Activated CD8-positive, alpha-beta memory T cell treated with anti-CD3 and anti-CD28 coated beads for 36 hours (primary cell): ENCODE data around the gene KLHL28. TPM values are rescaled to one million over a fixed set of nuclear protein-coding genes. Genes with fewer than 3 reads are reported as not detected.

Source experiments
- CTCF ChIA-PET: fragments of 350-600 bp; sonication (Branson Sonifier 250); formaldehyde crosslinking; loops from one replicate; lab custom pipeline; 2021; ENCODE audit warnings: antibody characterized with exemption; lab: Charles Lee
- POLR2A ChIA-PET: fragments of 350-600 bp; sonication (Branson Sonifier 250); formaldehyde crosslinking; loops from one replicate; lab custom pipeline; 2021; ENCODE audit warnings: antibody characterized with exemption; lab: Charles Lee
- total RNA-seq, 2 experiments: library from RNA; stranded (reverse); gene quantifications; one replicate each; pipeline ENCODE4 v1.2.3, GENCODE V29; 2021

Gene KLHL28
- total RNA-seq, 2 experiments from 2014 or later = 8.8 to 10.6 TPM

- POLR2A ChIA-PET = interaction anchor here (0.5 to 2.5 kb wide), 9 partner anchors 14 to 306 kb away, joined by 3 to 14 read pairs (median 4); partner anchors contain the start of genes FANCM, FKBP3 and PRPF39
- CTCF ChIA-PET = interaction anchor here (1.0 to 1.3 kb wide), 3 partner anchors 17 to 172 kb away, joined by 3 to 4 read pairs (median 4); partner anchors contain the start of gene FKBP3
Observed at GRCh38 chr14:44962334-44963043, 742 bp upstream of the KLHL28 start.

GRCh38 chr14:44961151-44961553, 595 bp downstream of the KLHL28 start:
- CTCF ChIA-PET = interaction anchor here (1.3 to 1.5 kb wide), 2 partner anchors 129 to 173 kb away, joined by 3 to 4 read pairs; partner anchors contain the start of gene FKBP3

GRCh38 chr14:44960646-44961045, 1.1 kb downstream of the KLHL28 start:
- POLR2A ChIA-PET = interaction anchor here (0.6 kb wide), 1 partner anchor 138 kb away, joined by 5 read pairs; no protein-coding TSS in a partner anchor
- CTCF ChIA-PET = interaction anchor here (1.5 kb wide), 1 partner anchor 130 kb away, joined by 3 read pairs; no protein-coding TSS in a partner anchor

More at GRCh38 chr14:44961151-44961553, 595 bp downstream of the KLHL28 start:
- POLR2A ChIA-PET = interaction anchor here (0.6 to 2.5 kb wide), 5 partner anchors 12 to 173 kb away, joined by 4 to 14 read pairs (median 5); partner anchors contain the start of genes FKBP3 and PRPF39

GRCh38 chr14:44960146-44960545, 1.6 kb downstream of the KLHL28 start:
- POLR2A ChIA-PET = no interaction called here
- CTCF ChIA-PET = interaction anchor here (1.5 kb wide), 1 partner anchor 130 kb away, joined by 3 read pairs; no protein-coding TSS in a partner anchor

- CTCF ChIA-PET = no interaction called here
- POLR2A ChIA-PET = no interaction called here
Observed at GRCh38 chr14:44959538-44959937, 2.2 kb downstream of the KLHL28 start.

GRCh38 chr14:44956866-44957265, 4.9 kb downstream of the KLHL28 start:
- ChIA-PET POLR2A (no interaction called here), CTCF (interaction anchor here (0.6 kb wide), 1 partner anchor 15 kb away, joined by 3 read pairs; no protein-coding TSS in a partner anchor)

- POLR2A ChIA-PET = no interaction called here
- CTCF ChIA-PET = no interaction called here
Observed at GRCh38 chr14:44955528-44955927, 6.2 kb downstream of the KLHL28 start.

GRCh38 chr14:44954750-44955149, 7.0 kb downstream of the KLHL28 start:
- ChIA-PET POLR2A (no interaction called here), CTCF (no interaction called here)

- CTCF ChIA-PET = no interaction called here
- POLR2A ChIA-PET = interaction anchor here (0.6 kb wide), 1 partner anchor 17 kb away, joined by 3 read pairs; no protein-coding TSS in a partner anchor
Observed at GRCh38 chr14:44952391-44953110, 9.2 kb downstream of the KLHL28 start.

- ChIA-PET POLR2A (no interaction called here), CTCF (no interaction called here)
Observed at GRCh38 chr14:44951051-44951450, 10.7 kb downstream of the KLHL28 start.

- ChIA-PET POLR2A (no interaction called here), CTCF (no interaction called here)
Observed at GRCh38 chr14:44945264-44945663, 16.5 kb downstream of the KLHL28 start.

GRCh38 chr14:44944107-44944506, 17.6 kb downstream of the KLHL28 start:
- CTCF ChIA-PET = no interaction called here
- POLR2A ChIA-PET = no interaction called here

- ChIA-PET CTCF (no interaction called here), POLR2A (interaction anchor here (0.6 kb wide), 1 partner anchor 251 kb away, joined by 3 read pairs; no protein-coding TSS in a partner anchor)
Observed at GRCh38 chr14:44942436-44942835, 19.3 kb downstream of the KLHL28 start.

- ChIA-PET POLR2A (no interaction called here), CTCF (interaction anchor here (0.6 kb wide), 1 partner anchor 15 kb away, joined by 3 read pairs; no protein-coding TSS in a partner anchor)
Observed at GRCh38 chr14:44941591-44941990, 20.2 kb downstream of the KLHL28 start.

- POLR2A ChIA-PET = no interaction called here
- CTCF ChIA-PET = no interaction called here
Observed at GRCh38 chr14:44940944-44941343, 20.8 kb downstream of the KLHL28 start.

GRCh38 chr14:44940211-44940610, 21.5 kb downstream of the KLHL28 start:
- CTCF ChIA-PET = no interaction called here
- POLR2A ChIA-PET = no interaction called here

- POLR2A ChIA-PET = no interaction called here
- CTCF ChIA-PET = no interaction called here
Observed at GRCh38 chr14:44937547-44937946, 24.2 kb downstream of the KLHL28 start.

GRCh38 chr14:44935155-44935554, 26.6 kb downstream of the KLHL28 start:
- ChIA-PET POLR2A (interaction anchor here (0.5 kb wide), 1 partner anchor 18 kb away, joined by 3 read pairs; no protein-coding TSS in a partner anchor), CTCF (interaction anchor here (0.8 kb wide), 1 partner anchor 202 kb away, joined by 3 read pairs; no protein-coding TSS in a partner anchor)

GRCh38 chr14:44928793-44929192, 33.0 kb downstream of the KLHL28 start:
- ChIA-PET CTCF (no interaction called here), POLR2A (no interaction called here)

- CTCF ChIA-PET = no interaction called here
- POLR2A ChIA-PET = no interaction called here
Observed at GRCh38 chr14:44914849-44915248, 46.9 kb downstream of the KLHL28 start.
